Stimulated activated CD4-positive, alpha-beta T cell treated with anti-CD3 and anti-CD28 coated beads, Interleukin-1b, Interleukin-23, amount 100 ng/mL, for 1 hour (primary cell): ENCODE data around the gene FBXW10.
"Not testable (repeated sequence)": the region's sequence is repeated elsewhere in the genome, so short reads cannot be mapped to it uniquely, and the experiment has no call there.

Experiments used
- DNase-seq, 2 donors: peaks; one replicate each; pipeline ENCODE4 v3.0.0-alpha.2; 2020; ENCODE audit warnings: low read depth in 2 of 2

The FBXW10 gene

GRCh38 chr17:18743699-18744421 is at the start of gene FBXW10:
Gene FBXW10 (plus strand): TSS chr17:18744054. CDS start chr17:18744245, 191 bp downstream.
- not testable (repeated sequence) for DNase-seq

- DNase-seq, result not testable (repeated sequence)
Measured at GRCh38 chr17:18695143-18695542, 48.7 kb upstream of the FBXW10 start.

DNA sequence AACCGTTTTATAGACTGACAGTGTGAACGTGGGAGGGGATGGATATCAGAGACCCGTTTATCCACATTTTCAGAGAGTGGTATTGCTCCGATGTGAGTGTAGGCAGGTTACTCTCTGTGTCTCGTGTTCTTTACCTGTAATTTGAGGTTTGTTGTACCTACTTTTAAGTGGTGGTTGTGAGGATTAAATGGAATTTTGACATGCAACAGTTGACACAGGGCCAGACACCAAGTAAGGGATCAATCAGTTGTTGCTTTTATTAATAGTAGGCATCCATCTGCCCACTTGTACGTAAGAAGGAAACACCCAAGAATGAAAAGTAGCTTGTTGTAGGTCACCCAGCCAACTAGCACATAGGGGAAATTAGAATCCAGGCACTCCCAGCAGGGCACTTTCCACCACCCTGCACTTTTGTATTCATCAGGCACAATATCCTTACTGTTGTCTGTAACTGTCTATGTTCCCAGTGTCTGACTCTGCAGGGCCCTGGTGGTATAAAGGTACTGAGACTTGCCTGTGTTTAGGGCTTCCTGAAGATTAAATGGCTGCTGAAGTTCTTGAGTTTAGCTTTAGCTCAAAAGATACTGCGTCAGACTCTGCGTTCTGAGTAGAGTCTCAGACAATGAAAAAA is 45.3 kb upstream of the FBXW10 start:
- not testable (repeated sequence) for DNase-seq

- not testable (repeated sequence) for DNase-seq
Measured at GRCh38 chr17:18705955-18706354, 37.9 kb upstream of the FBXW10 start.

- not testable (repeated sequence) for DNase-seq
Measured at GRCh38 chr17:18708215-18708614, 35.6 kb upstream of the FBXW10 start.

- DNase-seq, result peak; percentile 23 to 32
Measured at GRCh38 chr17:18712354-18712999, 31.4 kb upstream of the FBXW10 start.

GRCh38 chr17:18718643-18719427 is 25.0 kb upstream of the FBXW10 start:
- DNase-seq, result not testable (repeated sequence)

DNA sequence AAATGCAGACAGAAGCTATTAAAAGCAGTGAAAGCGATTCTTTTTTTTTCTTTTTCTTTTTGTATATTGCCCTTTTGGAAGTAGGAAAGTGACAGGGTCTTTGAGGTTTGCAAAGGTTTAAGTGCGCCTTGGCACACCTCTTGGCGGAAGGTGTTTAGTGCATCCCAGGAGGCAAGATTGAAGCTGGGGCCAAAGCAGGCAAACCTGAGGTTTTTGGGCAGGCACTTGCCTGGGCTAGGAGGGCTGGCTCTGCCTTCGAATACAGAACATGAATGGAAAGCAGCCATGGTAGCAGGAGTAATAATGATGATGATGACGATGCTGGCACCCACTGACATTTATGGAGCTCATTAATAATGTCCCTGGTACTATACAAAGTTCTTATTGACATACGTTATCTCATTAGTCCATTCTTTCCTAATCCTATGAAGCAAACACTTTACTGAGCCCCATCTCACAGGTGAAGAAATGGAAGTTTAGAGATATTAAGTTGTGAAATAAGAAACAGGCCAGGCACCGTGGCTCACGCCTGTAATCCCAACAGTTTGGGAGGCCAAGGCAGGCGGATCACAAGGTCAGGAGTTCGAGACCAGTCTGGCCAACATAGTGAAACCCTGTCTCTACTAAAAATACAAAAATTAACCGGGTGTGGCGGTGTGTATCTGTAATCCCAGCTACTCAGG is 24.3 kb upstream of the FBXW10 start:
- DNase-seq, result not testable (repeated sequence)

DNA sequence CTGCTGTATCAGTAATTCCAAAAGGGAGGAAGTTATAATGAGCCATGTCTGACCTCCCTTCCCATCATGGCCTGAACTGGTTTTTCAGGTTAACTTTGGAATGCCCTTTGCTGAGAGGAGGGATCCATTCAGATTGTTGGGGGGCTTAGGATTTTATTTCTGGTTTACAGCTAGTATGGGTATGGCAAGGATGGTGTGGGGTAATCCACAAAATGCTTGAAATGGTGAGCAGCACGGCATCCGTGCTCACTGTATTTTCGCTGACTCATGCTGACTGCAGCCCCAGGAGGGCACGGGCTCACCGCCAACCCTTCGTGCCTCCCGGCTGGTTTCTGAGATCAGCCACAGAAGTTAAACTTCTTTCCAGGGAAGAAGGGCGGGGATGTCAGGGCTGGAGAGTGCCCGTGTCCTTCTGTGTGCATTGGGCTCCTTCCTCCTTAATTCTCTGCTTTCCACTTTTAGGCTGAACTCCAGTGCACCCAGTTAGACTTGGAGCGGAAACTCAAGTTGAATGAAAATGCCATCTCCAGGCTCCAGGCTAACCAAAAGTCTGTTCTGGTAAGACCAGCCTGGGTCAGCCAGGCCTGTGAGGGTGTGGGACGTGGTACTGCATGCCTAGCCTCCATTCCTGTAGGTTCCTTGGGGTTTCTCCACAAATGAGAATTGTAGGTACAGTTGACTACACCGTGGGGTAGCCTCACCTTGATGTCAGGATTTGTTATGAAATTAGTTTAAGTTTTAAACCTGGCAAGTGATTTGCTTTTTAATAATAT is 21.9 kb upstream of the FBXW10 start:
- not testable (repeated sequence) for DNase-seq

DNA sequence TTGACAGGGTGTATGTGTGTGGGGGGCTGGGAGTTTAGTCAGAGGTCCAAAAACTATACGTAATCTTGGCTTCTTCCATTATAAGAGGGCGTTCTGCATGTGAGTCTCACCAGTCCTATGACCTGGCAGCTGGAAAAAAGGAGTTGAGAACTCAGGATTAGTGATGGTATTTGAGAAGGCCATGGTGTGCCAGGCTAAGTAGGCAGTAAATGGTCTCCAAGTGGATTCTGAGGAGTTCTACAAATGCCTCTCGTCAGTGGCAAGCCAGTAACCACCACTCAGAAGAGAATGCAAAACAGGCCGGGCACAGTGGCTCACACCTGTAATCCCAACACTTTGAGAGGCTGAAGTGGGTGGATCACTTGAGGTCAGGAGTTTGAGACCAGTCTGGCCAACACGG is 21.2 kb upstream of the FBXW10 start:
- DNase-seq, result not testable (repeated sequence)

- DNase-seq, result not testable (repeated sequence)
Measured at GRCh38 chr17:18723509-18723908, 20.3 kb upstream of the FBXW10 start.

DNA sequence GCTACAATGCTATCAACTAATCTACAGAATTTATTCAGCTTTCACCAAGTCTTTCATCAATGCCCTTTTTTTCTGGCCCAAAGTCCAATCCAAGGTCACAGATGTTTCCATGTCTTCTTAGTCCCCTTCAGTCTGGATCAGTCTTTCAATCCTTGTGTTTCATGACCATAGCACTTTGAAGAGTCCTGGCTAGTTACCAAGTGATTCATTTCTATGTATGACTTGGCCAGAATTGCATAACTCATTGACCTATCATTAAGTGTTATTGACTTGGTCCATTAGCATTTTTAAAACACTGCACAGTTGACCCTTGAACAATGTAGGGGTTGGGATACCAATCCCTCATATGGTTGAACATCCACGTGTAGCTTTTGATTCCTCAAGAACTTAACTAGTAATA is 11.4 kb upstream of the FBXW10 start:
- not testable (repeated sequence) for DNase-seq

- DNase-seq, result not testable (repeated sequence)
Measured at GRCh38 chr17:18733350-18733749, 10.5 kb upstream of the FBXW10 start.

- DNase-seq, result not testable (repeated sequence)
Measured at GRCh38 chr17:18739616-18740391, 4.0 kb upstream of the FBXW10 start.

DNA sequence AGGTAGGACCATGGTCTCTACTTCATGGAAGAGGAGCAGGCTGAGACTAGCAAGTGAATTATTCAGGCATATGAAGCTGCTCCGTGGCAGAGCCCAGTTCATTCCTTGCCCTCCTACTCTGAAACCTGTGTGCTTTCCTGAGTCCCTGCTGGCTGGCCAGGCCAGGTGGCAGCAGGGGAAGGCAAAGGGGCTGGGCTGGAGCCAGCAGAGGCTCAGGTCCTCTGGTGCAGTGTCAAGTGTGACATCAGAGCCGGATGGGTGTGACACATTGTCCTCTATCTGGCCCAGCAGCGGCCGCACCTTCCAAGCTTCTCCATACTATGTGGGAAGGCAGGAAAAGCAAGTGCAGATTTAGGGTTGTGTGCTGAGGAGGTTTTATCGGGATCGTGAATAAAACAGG is 2.6 kb upstream of the FBXW10 start:
- not testable (repeated sequence) for DNase-seq

DNA sequence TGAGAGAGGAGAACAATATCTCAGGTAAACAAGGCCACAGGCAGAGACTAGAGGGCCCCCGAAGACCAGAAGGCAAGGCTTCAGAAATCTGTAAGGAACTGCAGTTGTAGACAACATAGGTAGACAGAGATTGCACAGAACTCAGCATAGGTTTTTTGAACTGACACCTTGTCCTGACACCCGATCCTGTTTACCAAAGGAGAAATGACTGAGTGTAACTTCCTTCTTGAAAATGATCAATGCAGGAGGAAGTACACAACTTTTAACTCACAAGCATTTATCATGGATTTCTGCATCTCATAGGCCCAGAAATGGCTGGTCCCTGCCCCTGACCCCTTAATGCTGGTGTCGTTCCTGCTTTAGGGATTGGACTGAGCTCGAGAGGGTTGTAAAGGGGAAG is 872 bp downstream of the FBXW10 start:
- DNase-seq, result not testable (repeated sequence)

DNA sequence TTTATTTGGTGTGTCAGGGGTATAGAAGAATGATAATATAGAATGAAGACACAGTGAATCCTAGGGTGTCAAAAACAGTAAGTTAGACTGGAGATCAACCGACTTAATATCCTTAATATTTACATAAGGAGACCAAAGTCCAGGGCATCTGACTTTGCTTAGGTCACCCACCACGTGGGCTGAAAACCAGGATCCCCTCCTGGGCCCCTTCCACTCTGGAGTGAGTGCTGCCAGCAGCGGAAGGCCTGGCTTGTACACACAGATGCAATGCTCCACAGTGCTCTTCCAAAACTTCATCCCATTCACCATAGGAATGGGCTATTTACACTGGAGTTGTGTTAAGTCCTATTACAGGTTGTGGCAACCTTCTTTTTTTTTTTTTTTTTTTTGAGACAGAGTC is 2.7 kb downstream of the FBXW10 start:
- not testable (repeated sequence) for DNase-seq

DNA sequence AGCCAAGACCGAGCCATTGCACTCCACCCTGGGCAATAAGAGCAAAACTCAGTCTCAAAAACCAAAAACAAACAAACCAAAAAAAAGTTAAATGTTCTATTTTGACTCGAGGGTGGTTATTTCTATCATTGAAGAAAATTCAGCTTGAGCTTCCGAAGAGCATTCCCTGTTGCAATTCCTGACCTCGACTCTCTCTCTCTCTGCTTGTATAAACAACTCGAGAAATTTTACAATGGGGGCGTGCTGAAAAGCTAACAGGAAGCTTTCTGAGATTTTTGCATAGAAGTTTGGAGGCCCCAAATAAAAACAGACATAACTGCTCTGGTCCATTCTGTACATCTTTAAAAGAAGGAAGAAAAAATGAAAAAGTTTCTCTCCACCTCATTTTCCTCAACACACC is 3.6 kb downstream of the FBXW10 start:
- DNase-seq, result not testable (repeated sequence)

DNA sequence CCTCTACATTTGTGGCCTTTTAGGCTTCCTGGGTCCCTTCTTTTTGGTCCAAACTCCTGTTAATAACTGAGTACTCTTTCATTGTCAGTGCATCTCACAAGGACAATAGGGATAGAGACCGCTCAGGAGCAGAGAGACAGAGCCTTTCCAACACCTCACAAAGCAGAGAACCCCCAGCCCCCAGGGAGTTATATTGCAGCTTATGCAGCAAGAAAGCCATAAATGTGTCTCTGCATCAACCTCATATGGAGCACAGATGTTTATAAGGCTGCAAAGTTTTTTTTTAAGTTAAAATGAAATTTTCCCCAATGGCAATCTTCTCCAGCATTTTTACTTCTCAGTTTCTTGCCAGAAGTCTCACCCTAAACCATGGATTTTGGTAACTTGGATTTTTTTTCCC is 6.4 kb downstream of the FBXW10 start:
- DNase-seq, result not testable (repeated sequence)
